ENCODE data around the gene PSMB7. TPM values are rescaled to one million over a fixed set of nuclear protein-coding genes. Genes with fewer than 3 reads are reported as not detected.

Gene PSMB7
- total RNA-seq, 2 experiments from 2014 or later = 69.3 to 71.7 TPM

GRCh38 chr9:124313940-124314339 is 101.3 kb downstream of the PSMB7 start:
- no peaks in the 10 kb centered on the region for H3K4me1 Mint-ChIP-seq (ENCODE audit: low read depth)
- POLR2A ChIA-PET = no interaction called here
- no peak for DNase-seq
- no peaks in the 10 kb centered on the region for H3K9me3 Mint-ChIP-seq
- no peaks in the 10 kb centered on the region for H3K9me3 ChIP-seq (ENCODE audit: control insufficient read depth in 1 of 2, insufficient read depth in 1 of 2, low read length in 2 of 2)
- no peak overlapping the region for H3K4me3 Mint-ChIP-seq
- H3K27ac Mint-ChIP-seq = no peak overlapping the region
- no peak overlapping the region for H3K27ac ChIP-seq (ENCODE audit: low read depth in 1 of 2, low read length in 2 of 2)
- H3K27me3 Mint-ChIP-seq = no peaks in the 10 kb centered on the region
- peaks cover 7% of the 10 kb centered on the region for H3K36me3 ChIP-seq (ENCODE audit: insufficient read depth, low read length)
- no peaks in the 10 kb centered on the region for H3K36me3 Mint-ChIP-seq (ENCODE audit: low read depth)
- intact Hi-C loops (cut with DNase I, micrococcal nuclease) = no loop called here
- no peak for TF ChIP-seq CTCF (IDR thresholded peaks at IDR 0.05)
- ATAC-seq (ENCODE audit: poor library complexity) = no peak
- CTCF ChIA-PET = no interaction called here
- H3K4me3 ChIP-seq (ENCODE audit: low read length) = no peak overlapping the region
- no peaks in the 10 kb centered on the region for H3K27me3 ChIP-seq (ENCODE audit: control insufficient read depth in 1 of 2, insufficient read depth in 2 of 2, low read length in 2 of 2)
- H3K4me1 ChIP-seq (ENCODE audit: insufficient read depth, low read length) = no peaks in the 10 kb centered on the region

- H3K36me3 Mint-ChIP-seq (ENCODE audit: low read depth) = no peaks in the 10 kb centered on the region
- intact Hi-C loops (cut with DNase I, micrococcal nuclease) = no loop called here
- no peak overlapping the region for H3K27ac Mint-ChIP-seq
These were observed 102.7 kb downstream of the PSMB7 start for GRCh38 chr9:124312290-124313265.

GRCh38 chr9:124311283-124311682 is 104.0 kb downstream of the PSMB7 start:
- POLR2A ChIA-PET = no interaction called here

More at GRCh38 chr9:124312290-124313265, 102.7 kb downstream of the PSMB7 start:
- ChIA-PET CTCF (no interaction called here), POLR2A (no interaction called here)
- TF ChIP-seq CTCF (IDR thresholded peaks at IDR 0.05) = no peak
- Mint-ChIP-seq H3K4me3 (no peak overlapping the region), H3K27me3 (no peaks in the 10 kb centered on the region), H3K9me3 (no peaks in the 10 kb centered on the region), H3K4me1 (ENCODE audit: low read depth) (no peaks in the 10 kb centered on the region)
- Histone ChIP-seq H3K27ac (ENCODE audit: low read depth in 1 of 2, low read length in 2 of 2) (no peak overlapping the region), H3K4me1 (ENCODE audit: insufficient read depth, low read length) (no peaks in the 10 kb centered on the region), H3K9me3 (ENCODE audit: control insufficient read depth in 1 of 2, insufficient read depth in 1 of 2, low read length in 2 of 2) (no peaks in the 10 kb centered on the region), H3K36me3 (ENCODE audit: insufficient read depth, low read length) (peaks cover 11% of the 10 kb centered on the region), H3K27me3 (ENCODE audit: control insufficient read depth in 1 of 2, insufficient read depth in 2 of 2, low read length in 2 of 2) (no peaks in the 10 kb centered on the region), H3K4me3 (ENCODE audit: low read length) (no peak overlapping the region)
- ATAC-seq (ENCODE audit: poor library complexity) (no peak), DNase-seq (no peak)

More at GRCh38 chr9:124311283-124311682, 104.0 kb downstream of the PSMB7 start:
- Histone ChIP-seq H3K27ac (ENCODE audit: low read depth in 1 of 2, low read length in 2 of 2) (no peak overlapping the region), H3K36me3 (ENCODE audit: insufficient read depth, low read length) (peaks cover 11% of the 10 kb centered on the region), H3K9me3 (ENCODE audit: control insufficient read depth in 1 of 2, insufficient read depth in 1 of 2, low read length in 2 of 2) (no peaks in the 10 kb centered on the region), H3K27me3 (ENCODE audit: control insufficient read depth in 1 of 2, insufficient read depth in 2 of 2, low read length in 2 of 2) (no peaks in the 10 kb centered on the region), H3K4me1 (ENCODE audit: insufficient read depth, low read length) (no peaks in the 10 kb centered on the region), H3K4me3 (ENCODE audit: low read length) (no peak overlapping the region)
- CTCF ChIA-PET = no interaction called here
- no peak for TF ChIP-seq CTCF (IDR thresholded peaks at IDR 0.05)
- Mint-ChIP-seq H3K27ac (no peak overlapping the region), H3K27me3 (no peaks in the 10 kb centered on the region), H3K4me3 (no peak overlapping the region), H3K36me3 (ENCODE audit: low read depth) (no peaks in the 10 kb centered on the region), H3K9me3 (no peaks in the 10 kb centered on the region), H3K4me1 (ENCODE audit: low read depth) (no peaks in the 10 kb centered on the region)
- no peak for DNase-seq
- intact Hi-C loops (cut with DNase I, micrococcal nuclease) = no loop called here
- no peak for ATAC-seq (ENCODE audit: poor library complexity)

Data from CD4-positive, alpha-beta T cell (primary cell).